ENCODE results near the gene HSPD1. TPM values are rescaled to one million over a fixed set of nuclear protein-coding genes. Genes with fewer than 3 reads are reported as not detected.
A peak's percentile ranks its signal among the peaks of the same experiment; 100 is the strongest.

HSPD1 gene
- total and polyA plus RNA-seq, 2 of the 13 experiments (the other 11 are each of a cell fraction or from before 2014, with no cell fraction given), result 685 to 2,610 TPM

GRCh38 chr2:197498937-197499593 is 575 bp downstream of the HSPD1 start (continued):
- TF ChIP-seq ZC3H13 (CRISPR knock-in tag; IDR thresholded peaks at IDR 0.05), result no peak
- TF ChIP-seq NR2F1 (CRISPR knock-in tag; IDR thresholded peaks at IDR 0.05), result 0 out of 4 replicates have a peak, but pooled peaks of 1 of the 2 experiments have one; percentile 18
- TF ChIP-seq PLRG1 (conservative IDR thresholded peaks at IDR 0.05), result no peak
- peak; percentile 22 to 76; a peak in 2 of 4 replicates for TF ChIP-seq POLR2A (IDR thresholded peaks at IDR 0.05; ENCODE audit: insufficient read depth in 1 of 2, low read depth in 2 of 2, low read length in 2 of 2)
- TF ChIP-seq ZNF337 (CRISPR knock-in tag; IDR thresholded peaks at IDR 0.05; ENCODE audit: borderline replicate concordance, low read depth), result no peak
- peak; percentile 59; the same call in 1 of the 2 replicates for TF ChIP-seq ZNF567 (CRISPR knock-in tag; IDR thresholded peaks at IDR 0.05; ENCODE audit: borderline replicate concordance)
- TF ChIP-seq ZNF205 (CRISPR knock-in tag; IDR thresholded peaks at IDR 0.05), result no peak
- no peak for TF ChIP-seq ZNF496 (CRISPR knock-in tag; IDR thresholded peaks at IDR 0.05; ENCODE audit: insufficient replicate concordance)
- TF ChIP-seq ESRRA (CRISPR knock-in tag; IDR thresholded peaks at IDR 0.05; ENCODE audit: low read depth), result peak; percentile 9; the same call in 1 of the 2 replicates
- peak; percentile 56; the same call in 1 of the 2 replicates for TF ChIP-seq ZBTB20 (CRISPR knock-in tag; IDR thresholded peaks at IDR 0.05; ENCODE audit: borderline replicate concordance, low read depth)
- no peak for TF ChIP-seq ZNF263 (CRISPR knock-in tag; IDR thresholded peaks at IDR 0.05)
- TF ChIP-seq ZNF615 (CRISPR knock-in tag; IDR thresholded peaks at IDR 0.05; ENCODE audit: borderline replicate concordance), result peak; percentile 95; the same call in 1 of the 2 replicates
- TF ChIP-seq ZSCAN25 (CRISPR knock-in tag; IDR thresholded peaks at IDR 0.05), result no peak
- 0 out of 2 replicates have a peak, but pooled peaks have one; percentile 10 for TF ChIP-seq ZNF17 (CRISPR knock-in tag; IDR thresholded peaks at IDR 0.05)
- TF ChIP-seq ZNF569 (CRISPR knock-in tag; IDR thresholded peaks at IDR 0.05; ENCODE audit: borderline replicate concordance), result no peak
- TF ChIP-seq SAP130 (CRISPR knock-in tag; IDR thresholded peaks at IDR 0.05; ENCODE audit: low read depth), result peak; percentile 55
- TF ChIP-seq ZNF281 (CRISPR knock-in tag; IDR thresholded peaks at IDR 0.05; ENCODE audit: borderline replicate concordance), result 0 out of 2 replicates have a peak, but pooled peaks have one; percentile 4
- no peak for TF ChIP-seq BORCS8-MEF2B (CRISPR knock-in tag; IDR thresholded peaks at IDR 0.05)
- no peak for TF ChIP-seq ZKSCAN8 (CRISPR knock-in tag; IDR thresholded peaks at IDR 0.05; ENCODE audit: borderline replicate concordance)
- TF ChIP-seq NKX3-1 (CRISPR knock-in tag; IDR thresholded peaks at IDR 0.05), result peak; percentile 35; the same call in 1 of the 2 replicates
- 0 out of 2 replicates have a peak, but pooled peaks have one; percentile 4 for TF ChIP-seq ZNF530 (CRISPR knock-in tag; IDR thresholded peaks at IDR 0.05; ENCODE audit: low read depth)
- no peak for TF ChIP-seq U2AF1 (optimal IDR thresholded peaks at IDR 0.05; ENCODE audit: low read depth, low read length)
- no peak for TF ChIP-seq ZFP41 (CRISPR knock-in tag; IDR thresholded peaks at IDR 0.05; ENCODE audit: borderline replicate concordance)
- TF ChIP-seq ZNF160 (CRISPR knock-in tag; IDR thresholded peaks at IDR 0.05), result peak; percentile 38; the same call in 1 of the 2 replicates
- TF ChIP-seq PCBP2 (optimal IDR thresholded peaks at IDR 0.05; ENCODE audit: low read depth, low read length, poor library complexity, severe bottlenecking), result no peak
- TF ChIP-seq ELF1 (CRISPR knock-in tag; IDR thresholded peaks at IDR 0.05), result 0 out of 2 replicates have a peak, but pooled peaks have one; percentile 6
- TF ChIP-seq ZNF598 (CRISPR knock-in tag; IDR thresholded peaks at IDR 0.05; ENCODE audit: borderline replicate concordance), result no peak
- peak; percentile 70; the same call in 1 of the 2 replicates for TF ChIP-seq SP4 (CRISPR knock-in tag; IDR thresholded peaks at IDR 0.05)
- TF ChIP-seq RARG (CRISPR knock-in tag; IDR thresholded peaks at IDR 0.05; ENCODE audit: low read depth), result 0 out of 2 replicates have a peak, but pooled peaks have one; percentile 84
